Neural crest cell (in vitro differentiated cells): ENCODE data around the gene PDGFD. TPM values are rescaled to one million over a fixed set of nuclear protein-coding genes. Genes with fewer than 3 reads are reported as not detected.

Experiments used
- DNase-seq: peaks from one replicate; pipeline ENCODE4 v3.0.0; 2021; ENCODE audit warnings: low read depth, mixed read lengths, low spot score
- H3K27ac Mint-ChIP-seq: one replicate; pipeline ENCODE4 v1.8.0; 2021; ENCODE audit warnings: mild to moderate bottlenecking, mixed read lengths; ENCODE audit not compliant: unreplicated experiment
- H3K27me3 Mint-ChIP-seq: 2 replicates; pipeline ENCODE4 v1.8.0; 2021; ENCODE audit warnings: low read depth, mild to moderate bottlenecking, mixed read lengths
- H3K36me3 Mint-ChIP-seq: 2 replicates; pipeline ENCODE4 v1.8.0; 2021; ENCODE audit warnings: low read depth, mild to moderate bottlenecking, mixed read lengths
- H3K4me1 Mint-ChIP-seq: 2 replicates; pipeline ENCODE4 v1.8.0; 2021; ENCODE audit warnings: mixed read lengths
- H3K4me3 Mint-ChIP-seq: one replicate; pipeline ENCODE4 v1.8.0; 2021; ENCODE audit warnings: mild to moderate bottlenecking, mixed read lengths
- H3K9me3 Mint-ChIP-seq: 2 replicates; pipeline ENCODE4 v1.8.0; 2021; ENCODE audit warnings: mixed read lengths
- total RNA-seq: library from RNA; stranded (reverse); gene quantifications from 2 replicates; pipeline ENCODE4 v1.2.1, GENCODE V29; 2021
- TF ChIP-seq, protein P1 (sequence below): fragments of 200-600 bp; sonication (generic); conservative IDR thresholded peaks from 2 replicates; pipeline ENCODE4 v1.5.0; 2021; ENCODE audit warnings: antibody characterized with exemption, mild to moderate bottlenecking

PDGFD gene
- total RNA-seq, 1 donor from 2014 or later = 3.4 TPM

DNA sequence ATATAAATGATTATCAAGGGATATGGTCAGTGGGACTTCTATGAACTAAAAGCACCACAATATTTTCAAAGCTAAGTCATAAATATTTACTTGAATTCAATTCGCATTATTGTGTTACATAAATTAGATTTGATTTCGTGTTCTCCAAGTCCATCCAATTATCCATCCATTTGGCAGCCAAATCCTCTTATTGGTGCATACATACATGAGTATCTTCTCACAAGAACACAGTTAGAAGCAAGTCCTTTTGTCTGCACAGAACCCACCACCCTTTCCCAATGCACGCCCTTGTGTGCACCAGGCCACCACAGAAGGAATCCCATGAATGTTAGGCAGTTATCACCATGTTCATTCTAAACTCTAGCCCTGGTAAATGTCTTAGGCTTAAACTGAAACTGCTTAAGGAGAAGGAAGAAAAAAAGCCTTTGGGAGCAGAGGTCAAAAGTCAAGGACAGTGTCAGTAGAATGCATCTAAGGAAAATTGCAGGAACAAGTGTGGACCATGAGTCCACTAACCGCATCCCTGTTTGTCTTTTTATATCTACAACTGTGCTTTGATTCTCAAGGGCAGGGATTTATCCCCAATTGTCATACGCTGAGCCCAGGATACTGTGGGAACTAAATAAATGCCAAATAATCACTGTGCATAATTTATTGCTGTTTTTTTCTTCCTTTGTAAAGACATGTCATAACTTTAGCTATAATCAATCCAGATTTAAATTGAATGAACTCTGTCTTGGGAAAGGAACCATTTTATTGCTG, 235.7 kb downstream of the PDGFD start:
- Mint-ChIP-seq H3K27ac (no peak overlapping the region), H3K4me1 (no peaks in the 10 kb centered on the region), H3K9me3 (no peaks in the 10 kb centered on the region), H3K36me3 (no peaks in the 10 kb centered on the region), H3K4me3 (no peak overlapping the region), H3K27me3 (no peaks in the 10 kb centered on the region)
- TF ChIP-seq, protein P1, sequence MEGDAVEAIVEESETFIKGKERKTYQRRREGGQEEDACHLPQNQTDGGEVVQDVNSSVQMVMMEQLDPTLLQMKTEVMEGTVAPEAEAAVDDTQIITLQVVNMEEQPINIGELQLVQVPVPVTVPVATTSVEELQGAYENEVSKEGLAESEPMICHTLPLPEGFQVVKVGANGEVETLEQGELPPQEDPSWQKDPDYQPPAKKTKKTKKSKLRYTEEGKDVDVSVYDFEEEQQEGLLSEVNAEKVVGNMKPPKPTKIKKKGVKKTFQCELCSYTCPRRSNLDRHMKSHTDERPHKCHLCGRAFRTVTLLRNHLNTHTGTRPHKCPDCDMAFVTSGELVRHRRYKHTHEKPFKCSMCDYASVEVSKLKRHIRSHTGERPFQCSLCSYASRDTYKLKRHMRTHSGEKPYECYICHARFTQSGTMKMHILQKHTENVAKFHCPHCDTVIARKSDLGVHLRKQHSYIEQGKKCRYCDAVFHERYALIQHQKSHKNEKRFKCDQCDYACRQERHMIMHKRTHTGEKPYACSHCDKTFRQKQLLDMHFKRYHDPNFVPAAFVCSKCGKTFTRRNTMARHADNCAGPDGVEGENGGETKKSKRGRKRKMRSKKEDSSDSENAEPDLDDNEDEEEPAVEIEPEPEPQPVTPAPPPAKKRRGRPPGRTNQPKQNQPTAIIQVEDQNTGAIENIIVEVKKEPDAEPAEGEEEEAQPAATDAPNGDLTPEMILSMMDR = no peak
- no peak for DNase-seq

DNA sequence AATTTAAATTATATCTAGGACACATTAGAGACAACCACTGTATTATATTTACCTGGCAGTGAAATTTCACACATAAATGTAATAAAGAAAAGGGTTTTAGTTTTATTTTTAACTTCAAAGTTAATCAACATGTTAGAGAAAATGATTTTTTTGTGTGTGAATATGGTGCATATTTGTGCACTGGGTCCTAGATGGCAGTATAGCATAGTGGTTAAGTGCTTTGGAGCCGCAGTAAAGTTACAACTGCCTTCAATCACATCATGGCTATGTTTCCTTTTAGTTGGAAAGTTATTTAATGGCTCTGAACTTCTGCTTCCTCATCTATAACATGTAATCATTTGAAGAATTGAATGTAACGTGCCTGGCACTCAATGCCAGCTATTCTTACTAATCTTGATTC, 236.4 kb downstream of the PDGFD start:
- DNase-seq = no peak
- no peak overlapping the region for H3K27ac Mint-ChIP-seq
- no peaks in the 10 kb centered on the region for H3K36me3 Mint-ChIP-seq
- no peaks in the 10 kb centered on the region for H3K27me3 Mint-ChIP-seq
- H3K9me3 Mint-ChIP-seq = no peaks in the 10 kb centered on the region
- no peaks in the 10 kb centered on the region for H3K4me1 Mint-ChIP-seq
- TF ChIP-seq, protein P1 = peak; percentile 63
- H3K4me3 Mint-ChIP-seq = no peak overlapping the region

DNA sequence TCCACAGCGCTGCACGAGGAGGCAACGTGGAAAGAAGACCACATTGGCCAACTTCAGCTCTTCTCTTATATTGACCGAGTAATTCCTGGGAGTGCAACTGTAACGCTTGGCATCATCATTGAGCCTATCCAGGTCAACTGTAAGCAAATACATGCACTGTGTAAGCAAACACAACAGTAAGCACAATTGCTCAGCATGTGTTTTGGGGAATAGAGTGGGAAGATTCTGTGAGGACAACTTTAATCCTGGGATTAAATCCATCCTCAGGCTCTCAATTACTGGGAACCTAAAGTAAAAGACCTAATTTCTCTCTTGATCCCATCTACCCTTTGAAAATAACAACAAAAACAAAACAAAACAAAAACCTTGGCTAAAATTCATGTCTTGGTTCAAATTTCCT, 237.0 kb downstream of the PDGFD start:
- H3K27me3 Mint-ChIP-seq = no peaks in the 10 kb centered on the region
- H3K27ac Mint-ChIP-seq = no peak overlapping the region
- H3K4me3 Mint-ChIP-seq = no peak overlapping the region
- H3K4me1 Mint-ChIP-seq = no peaks in the 10 kb centered on the region
- DNase-seq = no peak
- no peaks in the 10 kb centered on the region for H3K36me3 Mint-ChIP-seq
- TF ChIP-seq, protein P1 = no peak
- no peaks in the 10 kb centered on the region for H3K9me3 Mint-ChIP-seq

DNA sequence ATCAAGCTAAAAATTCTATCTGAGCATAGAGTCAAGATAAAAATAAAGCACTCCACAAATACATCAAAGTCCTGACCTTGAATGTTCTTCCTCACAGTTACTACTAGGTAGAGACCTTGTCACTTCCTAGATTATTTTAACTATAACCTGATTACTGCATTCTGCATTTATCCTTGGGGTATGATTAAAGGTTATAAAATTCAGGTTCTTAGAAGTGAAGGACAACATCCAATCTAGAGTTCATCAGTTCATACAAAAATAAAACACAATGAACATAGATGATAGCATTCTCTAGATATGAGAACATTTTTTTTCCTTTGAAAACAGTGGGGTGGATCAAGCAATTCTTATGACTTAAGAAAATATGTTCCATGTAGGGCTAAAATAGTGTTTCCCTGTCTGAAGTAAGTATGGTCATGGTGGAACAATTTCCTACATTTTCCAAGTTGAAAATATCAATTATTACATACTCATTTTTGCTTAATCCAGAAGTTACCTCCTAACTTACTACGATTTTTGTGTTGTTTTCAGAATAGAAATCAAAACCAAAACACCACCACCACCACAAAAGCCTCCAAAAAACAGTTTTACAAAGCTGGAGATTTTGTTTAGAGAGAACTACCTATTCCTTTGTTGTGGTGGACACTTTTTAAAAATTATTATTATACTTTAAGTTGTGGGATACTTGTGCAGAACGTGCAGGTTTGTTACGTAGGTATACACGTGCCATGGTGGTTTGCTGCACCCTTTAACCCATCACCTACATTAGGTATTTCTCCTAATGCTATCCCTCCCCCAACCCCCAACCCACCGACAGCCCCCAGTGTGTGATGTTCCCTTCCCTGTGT, 239.6 kb downstream of the PDGFD start:
- Mint-ChIP-seq H3K4me1 (no peaks in the 10 kb centered on the region), H3K9me3 (no peaks in the 10 kb centered on the region), H3K27ac (no peak overlapping the region), H3K36me3 (no peaks in the 10 kb centered on the region), H3K27me3 (no peaks in the 10 kb centered on the region), H3K4me3 (no peak overlapping the region)
- TF ChIP-seq, protein P1 = no peak
- no peak for DNase-seq

DNA sequence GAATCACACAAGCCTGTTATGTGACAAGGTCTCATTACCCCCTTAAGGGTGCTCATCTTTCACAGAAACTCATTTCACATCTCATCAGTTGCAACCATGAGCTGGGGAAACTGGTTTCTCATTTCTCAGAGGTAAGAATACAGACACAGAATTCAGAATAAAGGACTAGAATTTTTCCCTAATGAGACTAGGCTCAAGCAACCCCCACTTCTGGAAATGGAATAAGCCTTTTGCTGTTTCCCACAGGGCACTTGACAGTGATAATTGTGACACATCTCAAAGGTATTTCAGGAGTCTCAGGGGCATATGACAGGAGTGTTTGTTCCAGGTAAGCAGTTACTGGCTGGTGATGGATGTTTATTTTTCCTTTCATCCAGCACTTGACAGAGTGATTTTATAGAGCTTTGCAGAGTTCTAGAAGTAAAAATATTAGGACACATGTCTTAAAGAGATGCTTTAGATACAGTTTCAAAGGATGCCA, 240.5 kb downstream of the PDGFD start:
- DNase-seq = no peak
- no peaks in the 10 kb centered on the region for H3K9me3 Mint-ChIP-seq
- no peaks in the 10 kb centered on the region for H3K27me3 Mint-ChIP-seq
- no peaks in the 10 kb centered on the region for H3K4me1 Mint-ChIP-seq
- H3K4me3 Mint-ChIP-seq = no peak overlapping the region
- TF ChIP-seq, protein P1 = no peak
- no peak overlapping the region for H3K27ac Mint-ChIP-seq
- no peaks in the 10 kb centered on the region for H3K36me3 Mint-ChIP-seq
